Keratinocyte (primary cell): ENCODE results near the gene BBOX1.

ENCODE experiments used
- CTCF ChIP-seq, 3 experiments: IDR thresholded peaks in 1 of 3; conservative IDR thresholded peaks in 1 of 3; optimal IDR thresholded peaks in 1 of 3; 2 replicates in 2 of 3; 3 replicates in 1 of 3; pipeline versions ENCODE3 to v1.5.1; 2011; ENCODE audit warnings: low read length in 3 of 3, mild to moderate bottlenecking in 3 of 3, moderate library complexity in 2 of 3, control low read depth in 1 of 3, inconsistent platforms in 1 of 3; ENCODE audit not compliant: insufficient read depth in 2 of 3; ENCODE audit errors: extremely low read depth in 1 of 3
- EZH2 ChIP-seq: IDR thresholded peaks from one replicate; pipeline ENCODE4 v1.6.1; 2012; ENCODE audit warnings: inconsistent platforms, mild to moderate bottlenecking, low read length, moderate library complexity

- TF ChIP-seq CTCF (optimal IDR thresholded peaks at IDR 0.05 in 1 of 3, IDR thresholded peaks at IDR 0.05 in 1 of 3, conservative IDR thresholded peaks at IDR 0.05 in 1 of 3; ENCODE audit: extremely low read depth in 1 of 3, insufficient read depth in 2 of 3, low read length in 3 of 3) (no peak), EZH2 (no peak)
Observed at GRCh38 chr11:27107548-27107947, 66.9 kb downstream of the BBOX1 start.
